HFFc6 (cell line): ENCODE data around the gene NTNG2. TPM values are rescaled to one million over a fixed set of nuclear protein-coding genes. Genes with fewer than 3 reads are reported as not detected.
A peak's percentile ranks its signal among the peaks of the same experiment; 100 is the strongest.

Source experiments
- DNase-seq: peaks from one replicate; pipeline ENCODE4 v3.0.0-alpha.2; 2018
- H3K27ac Mint-ChIP-seq: 2 replicates; pipeline ENCODE4 v1.8.0; 2020; ENCODE audit warnings: mild to moderate bottlenecking, mixed read lengths
- H3K27me3 Mint-ChIP-seq: 2 replicates; pipeline ENCODE4 v1.8.0; 2021; ENCODE audit warnings: mild to moderate bottlenecking, moderate library complexity, mixed read lengths; ENCODE audit not compliant: insufficient read depth
- H3K36me3 Mint-ChIP-seq: 2 replicates; pipeline ENCODE4 v1.8.0; 2021; ENCODE audit warnings: low read depth, mixed read lengths
- H3K4me1 Mint-ChIP-seq: 2 replicates; pipeline ENCODE4 v1.8.0; 2020; ENCODE audit warnings: low read depth, mixed read lengths
- H3K4me3 Mint-ChIP-seq: 2 replicates; pipeline ENCODE4 v1.8.0; 2020; ENCODE audit warnings: mild to moderate bottlenecking, moderate library complexity, mixed read lengths
- H3K9me3 Mint-ChIP-seq: 2 replicates; pipeline ENCODE4 v1.8.0; 2020; ENCODE audit warnings: mild to moderate bottlenecking, mixed read lengths
- total RNA-seq, 6 experiments: library from RNA; stranded (reverse); fragmentation: NEBNext Ultra II Directional; extraction: Animal tissue kit (Norgen Biotek cat#: 25700); gene quantifications; 2 replicates in 1 of 6; 3 replicates in 5 of 6; pipeline ENCODE4 v1.2.3, GENCODE V29; 2021
- TF ChIP-seq, protein P1 (sequence below): fragments of 200-600 bp; sonication (generic); IDR thresholded peaks from 2 replicates; pipeline ENCODE4 v1.5.0; 2021; ENCODE audit warnings: antibody characterized with exemption, mild to moderate bottlenecking

NTNG2 gene
- total RNA-seq, 6 experiments from 2014 or later = 0.41 to 0.82 (median 0.51) TPM

DNA sequence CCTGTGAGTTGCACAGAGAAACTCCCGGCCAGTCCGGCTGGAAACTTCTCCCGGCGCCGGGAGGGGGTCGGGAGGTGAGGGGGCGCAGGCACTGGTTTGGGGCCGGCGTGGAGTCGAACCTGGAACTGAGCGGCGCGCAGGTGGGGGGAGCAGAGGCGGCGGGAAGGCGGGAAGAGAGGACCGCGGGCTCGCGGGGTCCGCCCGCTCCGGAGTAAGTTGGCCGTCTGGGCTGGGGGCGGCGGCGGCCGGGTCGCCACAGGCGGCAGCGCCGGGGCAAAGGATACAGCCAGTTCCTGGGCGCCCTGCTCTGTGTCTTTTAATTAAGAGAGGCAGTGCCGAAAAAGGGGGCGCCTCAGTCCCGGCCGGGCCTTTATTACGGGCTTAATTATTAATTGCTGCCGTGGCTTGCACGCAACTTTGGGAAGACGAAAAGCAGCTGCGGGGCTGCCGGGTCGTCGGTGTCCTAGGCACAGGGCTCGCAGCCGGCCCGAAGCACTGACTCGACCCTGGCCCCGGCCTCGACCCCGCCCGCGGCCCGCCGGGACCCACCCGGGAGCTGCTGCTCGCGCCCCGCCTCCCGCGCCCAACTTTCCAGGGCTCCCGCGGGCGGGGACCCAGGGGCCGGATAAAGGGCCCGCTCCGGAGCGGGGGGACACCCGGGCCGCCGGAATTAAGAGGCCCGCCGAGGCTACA, 1.1 kb downstream of the NTNG2 start:
- H3K4me3 Mint-ChIP-seq = peak overlapping the region; percentile 92
- H3K27ac Mint-ChIP-seq = no peak overlapping the region
- peaks cover 54% of the 10 kb centered on the region for H3K27me3 Mint-ChIP-seq
- 0 out of 2 replicates have a peak, but pooled peaks cover 4% of the 10 kb centered on the region for H3K36me3 Mint-ChIP-seq
- no peaks in the 10 kb centered on the region for H3K9me3 Mint-ChIP-seq
- DNase-seq = no peak
- H3K4me1 Mint-ChIP-seq = peaks cover 12% of the 10 kb centered on the region
- TF ChIP-seq, protein P1, sequence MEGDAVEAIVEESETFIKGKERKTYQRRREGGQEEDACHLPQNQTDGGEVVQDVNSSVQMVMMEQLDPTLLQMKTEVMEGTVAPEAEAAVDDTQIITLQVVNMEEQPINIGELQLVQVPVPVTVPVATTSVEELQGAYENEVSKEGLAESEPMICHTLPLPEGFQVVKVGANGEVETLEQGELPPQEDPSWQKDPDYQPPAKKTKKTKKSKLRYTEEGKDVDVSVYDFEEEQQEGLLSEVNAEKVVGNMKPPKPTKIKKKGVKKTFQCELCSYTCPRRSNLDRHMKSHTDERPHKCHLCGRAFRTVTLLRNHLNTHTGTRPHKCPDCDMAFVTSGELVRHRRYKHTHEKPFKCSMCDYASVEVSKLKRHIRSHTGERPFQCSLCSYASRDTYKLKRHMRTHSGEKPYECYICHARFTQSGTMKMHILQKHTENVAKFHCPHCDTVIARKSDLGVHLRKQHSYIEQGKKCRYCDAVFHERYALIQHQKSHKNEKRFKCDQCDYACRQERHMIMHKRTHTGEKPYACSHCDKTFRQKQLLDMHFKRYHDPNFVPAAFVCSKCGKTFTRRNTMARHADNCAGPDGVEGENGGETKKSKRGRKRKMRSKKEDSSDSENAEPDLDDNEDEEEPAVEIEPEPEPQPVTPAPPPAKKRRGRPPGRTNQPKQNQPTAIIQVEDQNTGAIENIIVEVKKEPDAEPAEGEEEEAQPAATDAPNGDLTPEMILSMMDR = no peak

DNA sequence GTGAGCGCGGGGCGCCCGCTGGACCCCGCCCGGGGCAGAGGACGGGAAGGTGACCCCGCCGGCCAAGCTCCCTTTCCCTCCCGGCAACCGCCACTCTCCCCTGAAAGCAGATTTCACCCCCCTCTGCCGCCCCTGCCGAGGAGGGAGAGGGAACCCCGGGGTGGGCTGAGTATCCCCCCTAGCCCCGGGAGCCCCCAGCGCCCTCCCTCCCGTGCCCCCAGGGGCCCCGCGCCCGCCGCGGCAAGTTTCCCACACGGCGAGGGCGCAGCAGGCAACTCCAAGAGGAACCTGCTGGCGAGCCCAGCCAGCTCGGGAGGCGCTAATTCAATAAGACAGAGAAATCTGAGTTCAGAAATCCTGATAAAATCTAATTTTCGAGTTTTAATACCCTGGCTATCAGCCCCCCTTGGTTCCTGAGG, 1.6 kb downstream of the NTNG2 start:
- TF ChIP-seq, protein P1 = no peak
- no peak for DNase-seq
- no peak overlapping the region for H3K27ac Mint-ChIP-seq
- H3K4me1 Mint-ChIP-seq = peaks cover 12% of the 10 kb centered on the region
- no peaks in the 10 kb centered on the region for H3K9me3 Mint-ChIP-seq
- no peak overlapping the region for H3K4me3 Mint-ChIP-seq
- H3K27me3 Mint-ChIP-seq = peaks cover 54% of the 10 kb centered on the region
- 0 out of 2 replicates have a peak, but pooled peaks cover 4% of the 10 kb centered on the region for H3K36me3 Mint-ChIP-seq

DNA sequence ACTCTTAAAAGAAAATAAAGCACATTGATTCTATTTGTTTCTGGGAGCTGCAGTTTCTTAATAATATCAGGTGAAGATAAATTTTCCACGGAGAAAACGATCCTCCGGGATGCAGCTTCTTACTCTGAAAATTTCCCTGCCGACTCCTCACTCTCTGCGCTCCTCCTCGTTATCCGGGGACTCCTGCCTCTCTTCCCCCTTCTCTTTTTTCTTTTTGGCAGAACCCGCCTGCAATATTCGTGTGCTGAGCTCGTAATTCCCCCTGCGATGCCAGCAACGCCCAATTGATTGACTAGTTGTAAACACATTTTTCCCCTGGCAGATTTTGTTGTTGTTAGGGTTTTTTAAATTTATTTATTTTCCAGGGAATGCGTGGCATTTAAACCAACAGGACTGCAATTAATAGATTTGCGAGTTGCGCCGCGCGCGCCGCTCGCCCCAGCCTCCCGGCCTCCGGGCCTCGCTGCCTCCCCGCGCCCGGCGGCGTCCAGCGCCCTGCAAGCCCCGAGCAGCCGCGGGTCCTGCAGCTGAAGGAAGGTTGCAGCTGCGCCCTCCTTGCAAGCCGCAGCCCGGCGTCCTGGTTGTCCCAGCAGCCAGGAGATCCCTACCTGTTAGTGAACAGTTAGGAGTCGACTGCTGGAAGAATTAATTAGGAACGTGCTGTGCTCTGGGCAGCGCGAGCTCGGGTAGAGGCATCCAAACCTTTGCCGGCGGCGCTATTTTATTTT, 2.2 kb downstream of the NTNG2 start:
- Mint-ChIP-seq H3K4me1 (peaks cover 12% of the 10 kb centered on the region), H3K27me3 (peaks cover 54% of the 10 kb centered on the region), H3K36me3 (0 out of 2 replicates have a peak, but pooled peaks cover 4% of the 10 kb centered on the region), H3K4me3 (no peak overlapping the region; the same call in 1 of the 2 replicates), H3K27ac (no peak overlapping the region), H3K9me3 (no peaks in the 10 kb centered on the region)
- TF ChIP-seq, protein P1 = no peak
- no peak for DNase-seq

DNA sequence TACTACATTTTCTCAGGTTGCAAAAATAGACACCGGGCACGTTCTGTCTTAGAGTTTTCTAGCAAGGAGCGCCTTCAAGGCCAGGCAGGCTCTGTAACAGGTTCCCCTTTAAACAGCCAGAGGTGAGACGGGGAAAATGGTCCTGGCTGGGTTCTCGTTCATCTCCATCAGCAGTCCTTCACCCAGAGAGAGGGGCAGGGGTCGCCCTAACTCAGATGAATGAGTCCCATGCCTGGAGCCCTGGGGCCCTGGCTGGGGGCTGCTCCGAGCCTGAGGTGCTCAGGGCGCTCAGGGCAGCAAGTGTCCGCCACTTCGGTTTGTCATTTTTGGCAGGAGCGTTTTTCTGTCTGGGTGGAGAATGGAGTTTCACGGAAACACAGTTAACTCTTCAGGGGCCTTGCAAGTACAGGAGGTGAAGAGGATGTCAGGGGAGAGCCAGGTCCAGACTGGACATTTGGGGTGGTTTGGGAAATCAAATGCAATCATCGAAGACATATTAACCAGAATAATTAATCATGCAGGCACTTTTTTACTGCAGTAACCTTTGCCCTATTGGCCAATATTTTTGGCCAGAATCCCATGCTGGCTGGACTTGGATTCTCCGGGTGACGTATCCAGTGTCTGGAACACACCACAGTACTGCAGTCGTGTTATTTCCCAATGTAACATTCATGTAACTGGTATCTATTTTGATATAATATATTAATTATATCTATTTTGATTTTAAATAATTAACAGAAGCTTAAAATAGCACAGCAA, 2.9 kb downstream of the NTNG2 start:
- TF ChIP-seq, protein P1 = no peak
- H3K36me3 Mint-ChIP-seq = 0 out of 2 replicates have a peak, but pooled peaks cover 4% of the 10 kb centered on the region
- DNase-seq = peak; percentile 32
- no peaks in the 10 kb centered on the region for H3K9me3 Mint-ChIP-seq
- H3K27me3 Mint-ChIP-seq = peaks cover 50% of the 10 kb centered on the region
- H3K4me3 Mint-ChIP-seq = no peak overlapping the region
- H3K27ac Mint-ChIP-seq = no peak overlapping the region
- peaks cover 12% of the 10 kb centered on the region for H3K4me1 Mint-ChIP-seq

DNA sequence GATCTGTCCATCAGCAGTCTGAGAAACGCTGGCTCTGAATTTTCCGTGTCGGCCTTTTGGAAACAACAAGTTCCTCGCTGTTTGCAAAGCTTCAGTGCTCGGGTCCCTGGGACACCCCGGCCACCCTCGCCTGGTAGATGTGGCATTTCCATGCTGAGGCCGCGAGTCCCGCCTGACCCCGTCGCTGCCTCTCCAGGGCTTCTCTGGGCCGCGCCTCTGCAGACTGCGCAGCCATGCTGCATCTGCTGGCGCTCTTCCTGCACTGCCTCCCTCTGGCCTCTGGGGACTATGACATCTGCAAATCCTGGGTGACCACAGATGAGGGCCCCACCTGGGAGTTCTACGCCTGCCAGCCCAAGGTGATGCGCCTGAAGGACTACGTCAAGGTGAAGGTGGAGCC, 4.7 kb downstream of the NTNG2 start:
- no peak overlapping the region for H3K4me3 Mint-ChIP-seq
- DNase-seq = no peak
- H3K9me3 Mint-ChIP-seq = no peaks in the 10 kb centered on the region
- TF ChIP-seq, protein P1 = peak; percentile 68
- no peak overlapping the region for H3K27ac Mint-ChIP-seq
- H3K36me3 Mint-ChIP-seq = 0 out of 2 replicates have a peak, but pooled peaks cover 4% of the 10 kb centered on the region
- H3K27me3 Mint-ChIP-seq = peaks cover 49% of the 10 kb centered on the region
- peaks cover 12% of the 10 kb centered on the region for H3K4me1 Mint-ChIP-seq
